HG02798 (cell line): Measurements from ENCODE around the gene CD79B.
"Not testable (repeated sequence)": the region's sequence is repeated elsewhere in the genome, so short reads cannot be mapped to it uniquely, and the experiment has no call there.

Experiments used
- ATAC-seq: cut with Tn5 transposase; IDR thresholded peaks from one replicate; pipeline ENCODE4 v1.9.1; 2021; ENCODE audit warnings: mild to moderate bottlenecking; ENCODE audit not compliant: unreplicated experiment, poor library complexity

CD79B gene

DNA sequence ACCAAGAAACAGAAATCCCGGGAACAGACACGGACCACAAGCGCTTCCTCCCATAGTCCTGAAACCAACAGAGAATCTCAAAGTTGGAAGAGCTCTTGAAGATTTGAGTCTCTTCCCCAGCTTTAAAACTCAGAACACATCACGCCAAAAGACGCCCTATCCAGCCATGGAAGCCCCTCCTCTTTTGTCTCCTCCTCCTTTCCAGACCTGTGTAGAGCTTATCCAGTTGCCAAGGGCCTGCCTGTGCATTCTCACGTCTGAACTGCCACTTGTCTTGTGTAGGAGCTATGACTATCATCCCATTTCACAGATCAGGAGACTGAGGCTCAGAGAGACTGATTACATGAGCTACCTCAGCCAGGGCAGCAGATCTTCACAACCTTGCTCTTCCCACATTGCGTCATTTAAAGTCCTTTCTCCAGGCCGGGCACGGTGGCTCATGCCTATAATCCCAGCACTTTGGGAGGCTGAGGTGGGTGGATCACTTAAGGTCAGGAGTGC lies 49.5 kb downstream of the CD79B start:
- ATAC-seq: not testable (repeated sequence)

GRCh38 chr17:63881935-63882601 lies 50.1 kb downstream of the CD79B start, which contains the start of gene GH2:
GH2 (minus strand) TSS chr17:63881944; CDS start chr17:63881801, 143 bp downstream.
- no peak for ATAC-seq

GRCh38 chr17:63881337-63881736 lies 50.8 kb downstream of the CD79B start:
- not testable (repeated sequence) for ATAC-seq

DNA sequence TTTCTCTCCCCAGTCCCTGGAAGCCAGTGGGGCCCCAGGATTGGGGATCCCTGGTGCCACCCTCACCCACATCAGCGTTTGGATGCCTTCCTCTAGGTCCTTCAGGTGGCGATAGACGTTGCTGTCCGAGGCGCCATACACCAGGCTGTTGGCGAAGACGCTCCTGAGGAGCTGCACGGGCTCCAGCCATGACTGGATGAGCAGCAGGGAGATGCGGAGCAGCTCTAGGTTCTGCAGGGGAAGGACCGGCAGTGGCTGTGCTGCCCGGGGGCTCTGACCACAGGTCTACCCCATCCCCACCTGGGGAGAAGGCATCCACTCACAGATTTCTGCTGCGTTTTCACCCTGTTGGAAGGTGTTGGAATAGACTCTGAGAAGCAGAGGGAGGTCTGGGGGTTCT lies 51.4 kb downstream of the CD79B start:
- ATAC-seq: no peak
